SJSA1 (cell line): ENCODE measurements around the gene REEP6. TPM values are rescaled to one million over a fixed set of nuclear protein-coding genes. Genes with fewer than 3 reads are reported as not detected.

Experiments
- DNase-seq, 2 experiments: peaks; one replicate each; pipeline ENCODE4 v3.0.0-alpha.2; 2015 to 2020; ENCODE audit warnings: low spot score in 2 of 2, low read depth in 1 of 2
- H3K27ac ChIP-seq: fragments of 250-450 bp; sonication (Bioruptor Pico); 2 replicates; pipeline ENCODE4 v1.5.1; 2020; ENCODE audit warnings: mild to moderate bottlenecking, moderate library complexity
- H3K27me3 ChIP-seq: fragments of 250-450 bp; sonication (Bioruptor Pico); replicated peaks from 2 replicates; pipeline ENCODE4 v1.5.1; 2020; ENCODE audit warnings: mild to moderate bottlenecking, moderate library complexity
- H3K36me3 ChIP-seq: fragments of 250-450 bp; sonication (Bioruptor Pico); 2 replicates; pipeline ENCODE4 v1.5.1; 2020; ENCODE audit warnings: mild to moderate bottlenecking
- H3K4me1 ChIP-seq: fragments of 250-450 bp; sonication (Bioruptor Pico); replicated peaks from 2 replicates; pipeline ENCODE4 v1.6.1; 2021; ENCODE audit warnings: mild to moderate bottlenecking
- H3K4me3 ChIP-seq: fragments of 250-450 bp; sonication (Bioruptor Pico); 2 replicates; pipeline ENCODE4 v1.5.1; 2020; ENCODE audit warnings: mild to moderate bottlenecking
- H3K9me3 ChIP-seq: fragments of 250-450 bp; sonication (Bioruptor Pico); replicated peaks from 2 replicates; pipeline ENCODE4 v1.5.1; 2020; ENCODE audit warnings: mild to moderate bottlenecking
- total RNA-seq: library from RNA; depleted of rRNA; stranded (reverse); fragments of >200 nt; shearing (Covaris generic); gene quantifications from 2 replicates; pipeline ENCODE4 v1.2.3, GENCODE V29; 2014

The REEP6 gene
- total RNA-seq, 1 experiment from 2014 or later: 0.92 TPM

- Histone ChIP-seq H3K9me3 (peaks cover 4% of the 10 kb centered on the region; the same call in 1 of the 2 replicates), H3K27me3 (peaks cover 43% of the 10 kb centered on the region), H3K4me1 (peaks cover 32% of the 10 kb centered on the region), H3K4me3 (no peak overlapping the region), H3K27ac (no peak overlapping the region), H3K36me3 (0 out of 2 replicates have a peak, but pooled peaks cover 3% of the 10 kb centered on the region)
- DNase-seq: no peak
These were observed 24.9 kb upstream of the REEP6 start for GRCh38 chr19:1466018-1466460.

GRCh38 chr19:1466461-1467214, 24.3 kb upstream of the REEP6 start:
- H3K27me3 ChIP-seq: peaks cover 49% of the 10 kb centered on the region
- no peak overlapping the region for H3K4me3 ChIP-seq
- H3K27ac ChIP-seq: no peak overlapping the region
- H3K9me3 ChIP-seq: peaks cover 4% of the 10 kb centered on the region; the same call in 1 of the 2 replicates
- H3K36me3 ChIP-seq: 0 out of 2 replicates have a peak, but pooled peaks cover 3% of the 10 kb centered on the region
- peaks cover 34% of the 10 kb centered on the region for H3K4me1 ChIP-seq
- no peak for DNase-seq

- Histone ChIP-seq H3K36me3 (0 out of 2 replicates have a peak, but pooled peaks cover 3% of the 10 kb centered on the region), H3K27ac (no peak overlapping the region), H3K4me1 (peaks cover 34% of the 10 kb centered on the region), H3K27me3 (peaks cover 54% of the 10 kb centered on the region), H3K4me3 (no peak overlapping the region), H3K9me3 (peaks cover 4% of the 10 kb centered on the region; the same call in 1 of the 2 replicates)
- DNase-seq: no peak
These were observed 23.8 kb upstream of the REEP6 start for GRCh38 chr19:1467215-1467489.

DNA sequence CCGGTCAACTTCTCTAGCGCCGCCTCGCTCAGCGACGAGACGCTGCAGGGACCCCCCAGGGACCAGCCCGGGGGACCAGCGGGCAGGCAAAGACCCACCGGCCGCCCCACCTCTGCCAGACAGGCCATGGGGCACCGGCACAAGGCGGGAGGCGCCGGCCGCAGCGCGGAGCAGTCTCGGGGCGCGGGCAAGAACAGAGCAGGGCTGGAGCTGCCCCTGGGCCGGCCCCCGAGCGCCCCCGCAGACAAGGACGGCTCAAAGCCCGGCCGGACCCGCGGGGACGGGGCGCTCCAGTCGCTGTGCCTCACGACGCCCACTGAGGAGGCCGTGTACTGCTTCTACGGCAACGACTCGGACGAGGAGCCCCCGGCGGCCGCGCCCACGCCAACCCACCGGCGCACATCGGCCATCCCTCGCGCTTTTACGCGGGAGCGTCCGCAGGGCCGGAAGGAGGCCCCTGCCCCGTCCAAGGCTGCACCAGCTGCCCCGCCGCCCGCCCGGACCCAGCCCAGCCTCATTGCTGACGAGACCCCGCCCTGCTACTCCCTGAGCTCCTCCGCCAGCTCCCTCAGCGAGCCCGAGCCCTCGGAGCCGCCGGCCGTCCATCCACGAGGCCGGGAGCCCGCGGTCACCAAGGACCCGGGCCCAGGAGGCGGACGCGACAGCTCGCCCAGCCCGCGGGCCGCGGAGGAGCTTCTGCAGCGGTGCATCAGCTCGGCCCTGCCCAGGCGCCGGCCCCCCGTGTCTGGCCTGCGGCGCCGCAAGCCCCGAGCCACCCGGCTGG, 23.3 kb upstream of the REEP6 start:
- no peak for DNase-seq
- Histone ChIP-seq H3K4me3 (no peak overlapping the region), H3K27ac (no peak overlapping the region)

DNA sequence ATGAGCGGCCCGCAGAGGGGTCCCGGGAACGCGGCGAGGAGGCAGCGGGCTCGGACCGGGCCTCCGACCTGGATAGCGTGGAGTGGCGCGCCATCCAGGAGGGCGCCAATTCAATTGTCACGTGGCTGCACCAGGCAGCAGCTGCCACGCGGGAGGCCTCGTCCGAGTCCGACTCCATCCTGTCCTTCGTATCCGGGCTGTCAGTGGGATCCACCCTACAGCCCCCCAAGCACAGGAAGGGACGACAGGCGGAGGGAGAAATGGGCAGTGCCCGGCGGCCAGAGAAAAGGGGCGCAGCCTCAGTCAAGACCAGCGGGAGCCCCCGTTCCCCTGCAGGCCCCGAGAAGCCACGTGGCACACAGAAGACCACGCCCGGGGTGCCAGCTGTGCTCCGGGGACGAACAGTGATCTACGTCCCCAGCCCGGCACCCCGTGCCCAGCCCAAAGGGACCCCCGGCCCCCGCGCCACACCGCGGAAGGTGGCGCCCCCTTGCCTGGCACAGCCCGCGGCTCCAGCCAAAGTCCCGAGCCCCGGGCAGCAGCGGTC, 22.6 kb upstream of the REEP6 start:
- 0 out of 2 replicates have a peak, but pooled peaks cover 3% of the 10 kb centered on the region for H3K36me3 ChIP-seq
- H3K27me3 ChIP-seq: peaks cover 62% of the 10 kb centered on the region

More for the DNA sequence above, 23.3 kb upstream of the REEP6 start:
- H3K9me3 ChIP-seq: peaks cover 4% of the 10 kb centered on the region; the same call in 1 of the 2 replicates
- peaks cover 34% of the 10 kb centered on the region for H3K4me1 ChIP-seq
- H3K36me3 ChIP-seq: 0 out of 2 replicates have a peak, but pooled peaks cover 3% of the 10 kb centered on the region
- peaks cover 59% of the 10 kb centered on the region for H3K27me3 ChIP-seq

DNA sequence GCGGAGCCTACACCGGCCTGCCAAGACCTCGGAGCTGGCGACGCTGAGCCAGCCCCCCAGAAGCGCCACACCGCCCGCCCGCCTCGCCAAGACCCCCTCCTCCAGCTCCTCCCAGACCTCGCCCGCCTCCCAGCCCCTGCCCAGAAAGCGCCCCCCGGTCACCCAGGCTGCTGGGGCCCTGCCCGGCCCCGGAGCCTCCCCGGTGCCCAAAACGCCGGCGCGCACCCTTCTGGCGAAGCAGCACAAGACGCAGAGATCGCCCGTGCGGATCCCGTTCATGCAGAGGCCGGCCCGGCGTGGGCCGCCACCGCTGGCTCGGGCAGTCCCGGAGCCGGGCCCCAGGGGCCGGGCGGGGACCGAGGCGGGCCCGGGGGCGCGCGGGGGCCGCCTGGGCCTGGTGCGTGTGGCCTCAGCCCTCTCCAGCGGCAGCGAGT, 22.1 kb upstream of the REEP6 start:
- Histone ChIP-seq H3K27me3 (peaks cover 62% of the 10 kb centered on the region), H3K9me3 (peaks cover 4% of the 10 kb centered on the region; the same call in 1 of the 2 replicates), H3K4me1 (peaks cover 34% of the 10 kb centered on the region), H3K36me3 (0 out of 2 replicates have a peak, but pooled peaks cover 3% of the 10 kb centered on the region), H3K4me3 (peak overlapping the region; percentile 11; the same call in 1 of the 2 replicates), H3K27ac (no peak overlapping the region)
- no peak for DNase-seq

More for the DNA sequence above, 22.6 kb upstream of the REEP6 start:
- DNase-seq: no peak
- Histone ChIP-seq H3K4me3 (no peak overlapping the region), H3K4me1 (peaks cover 34% of the 10 kb centered on the region), H3K9me3 (peaks cover 4% of the 10 kb centered on the region; the same call in 1 of the 2 replicates), H3K27ac (no peak overlapping the region)

DNA sequence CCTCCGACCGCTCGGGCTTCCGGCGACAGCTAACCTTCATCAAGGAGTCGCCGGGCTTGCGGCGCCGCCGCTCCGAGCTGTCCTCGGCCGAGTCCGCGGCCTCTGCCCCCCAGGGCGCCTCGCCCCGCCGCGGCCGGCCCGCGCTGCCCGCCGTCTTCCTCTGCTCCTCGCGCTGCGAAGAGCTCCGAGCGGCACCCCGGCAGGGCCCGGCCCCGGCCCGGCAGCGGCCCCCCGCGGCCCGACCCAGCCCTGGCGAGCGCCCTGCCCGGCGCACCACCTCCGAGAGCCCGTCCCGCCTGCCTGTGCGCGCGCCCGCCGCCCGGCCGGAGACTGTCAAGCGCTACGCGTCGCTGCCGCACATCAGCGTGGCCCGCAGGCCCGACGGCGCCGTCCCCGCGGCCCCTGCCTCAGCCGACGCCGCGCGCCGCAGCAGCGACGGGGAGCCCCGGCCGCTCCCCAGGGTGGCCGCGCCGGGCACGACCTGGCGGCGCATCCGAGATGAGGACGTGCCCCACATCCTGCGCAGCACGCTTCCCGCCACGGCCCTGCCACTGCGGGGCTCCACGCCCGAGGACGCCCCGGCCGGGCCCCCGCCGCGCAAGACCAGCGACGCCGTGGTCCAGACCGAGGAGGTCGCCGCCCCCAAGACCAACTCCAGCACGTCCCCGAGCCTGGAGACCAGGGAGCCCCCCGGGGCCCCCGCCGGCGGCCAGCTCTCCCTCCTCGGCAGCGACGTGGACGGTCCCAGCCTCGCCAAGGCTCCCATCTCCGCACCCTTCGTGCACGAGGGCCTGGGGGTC, 21.5 kb upstream of the REEP6 start:
- peaks cover 62% of the 10 kb centered on the region for H3K27me3 ChIP-seq
- peaks cover 34% of the 10 kb centered on the region for H3K4me1 ChIP-seq
- peaks cover 4% of the 10 kb centered on the region; the same call in 1 of the 2 replicates for H3K9me3 ChIP-seq
- H3K4me3 ChIP-seq: peak overlapping the region; percentile 11; the same call in 1 of the 2 replicates
- no peak for DNase-seq
- no peak overlapping the region for H3K27ac ChIP-seq
- H3K36me3 ChIP-seq: peaks cover 6% of the 10 kb centered on the region; the same call in 1 of the 2 replicates

DNA sequence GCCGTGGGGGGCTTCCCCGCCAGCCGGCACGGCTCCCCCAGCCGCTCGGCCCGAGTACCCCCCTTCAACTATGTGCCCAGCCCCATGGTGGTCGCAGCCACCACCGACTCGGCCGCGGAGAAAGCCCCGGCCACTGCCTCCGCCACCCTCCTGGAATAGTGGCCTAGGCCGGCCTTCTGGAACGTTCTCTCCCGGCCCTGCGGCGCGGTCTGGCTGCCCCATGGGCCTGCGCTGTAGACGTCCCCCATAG, 21.0 kb upstream of the REEP6 start:
- Histone ChIP-seq H3K27ac (no peak overlapping the region), H3K27me3 (peaks cover 62% of the 10 kb centered on the region), H3K36me3 (peaks cover 11% of the 10 kb centered on the region; the same call in 1 of the 2 replicates), H3K9me3 (peaks cover 4% of the 10 kb centered on the region; the same call in 1 of the 2 replicates), H3K4me1 (peaks cover 34% of the 10 kb centered on the region), H3K4me3 (no peak overlapping the region)
- no peak for DNase-seq

DNA sequence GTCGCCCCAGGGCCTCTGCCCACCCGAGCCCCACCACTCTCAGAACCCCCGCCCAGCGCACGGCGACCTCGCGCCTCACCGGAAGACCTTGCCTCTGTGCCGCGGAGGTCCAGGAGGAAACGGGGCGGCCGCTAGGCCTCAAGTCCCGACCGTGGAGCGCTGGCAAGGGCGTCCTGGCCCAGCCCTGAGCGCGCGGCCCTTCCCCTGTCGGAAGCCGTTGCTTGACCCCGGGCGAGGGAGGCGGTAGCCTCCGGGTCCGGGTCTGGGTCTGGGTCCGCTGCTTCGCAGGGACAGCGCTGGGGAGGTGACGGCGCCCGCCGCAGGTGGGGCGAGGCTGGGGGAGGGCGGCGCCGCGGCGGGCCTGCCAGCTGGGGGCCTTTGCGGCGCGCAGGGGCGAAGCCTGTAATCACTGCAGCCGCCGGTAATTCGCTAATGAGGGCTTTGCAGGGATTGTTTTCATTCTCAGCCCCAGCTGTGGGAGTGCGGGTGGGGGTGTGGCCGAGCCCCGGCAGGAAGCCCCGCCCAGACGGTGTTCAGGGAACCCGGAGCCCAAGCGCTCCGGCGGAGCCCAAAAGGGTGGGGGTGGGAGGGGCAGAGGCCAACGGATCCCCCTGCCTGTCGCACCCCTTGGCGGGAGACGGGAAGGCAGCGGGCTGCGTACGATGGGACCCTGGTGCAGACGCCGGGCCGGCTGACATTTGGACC, 20.5 kb upstream of the REEP6 start:
- peaks cover 12% of the 10 kb centered on the region; the same call in 1 of the 2 replicates for H3K36me3 ChIP-seq
- H3K27ac ChIP-seq: no peak overlapping the region
- H3K4me3 ChIP-seq: no peak overlapping the region
- peaks cover 34% of the 10 kb centered on the region for H3K4me1 ChIP-seq
- H3K9me3 ChIP-seq: peaks cover 4% of the 10 kb centered on the region; the same call in 1 of the 2 replicates
- DNase-seq: no peak
- peaks cover 62% of the 10 kb centered on the region for H3K27me3 ChIP-seq

DNA sequence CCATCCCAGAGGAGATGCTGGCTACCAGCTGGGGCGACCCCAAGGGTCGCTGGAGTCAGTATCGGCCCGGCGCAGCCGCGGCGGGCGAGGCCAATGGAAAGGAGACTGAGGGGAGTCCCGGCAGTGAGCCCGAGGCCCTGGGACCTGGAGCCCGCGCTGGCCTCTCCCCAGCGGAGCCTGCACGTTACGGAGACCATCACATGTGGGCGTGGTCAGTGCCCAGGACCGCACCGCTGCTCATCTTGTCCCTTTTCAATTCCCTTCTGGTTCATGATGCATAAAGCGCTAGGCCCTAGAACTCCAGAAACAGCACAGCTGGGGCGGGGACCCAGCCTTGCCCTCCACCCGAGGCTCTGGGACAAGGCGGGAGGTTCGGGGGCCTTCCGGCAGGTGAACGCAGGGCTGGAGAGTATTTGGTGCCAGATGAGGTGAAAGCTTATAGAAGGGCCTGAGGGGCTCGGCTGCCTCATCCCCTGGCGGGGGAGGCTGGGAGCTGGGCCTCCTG, 19.9 kb upstream of the REEP6 start:
- Histone ChIP-seq H3K4me3 (no peak overlapping the region), H3K36me3 (peaks cover 16% of the 10 kb centered on the region), H3K27ac (no peak overlapping the region), H3K27me3 (peaks cover 62% of the 10 kb centered on the region), H3K9me3 (peaks cover 4% of the 10 kb centered on the region; the same call in 1 of the 2 replicates), H3K4me1 (peaks cover 34% of the 10 kb centered on the region)
- DNase-seq: peak in 1 of 2 experiments; percentile 14

DNA sequence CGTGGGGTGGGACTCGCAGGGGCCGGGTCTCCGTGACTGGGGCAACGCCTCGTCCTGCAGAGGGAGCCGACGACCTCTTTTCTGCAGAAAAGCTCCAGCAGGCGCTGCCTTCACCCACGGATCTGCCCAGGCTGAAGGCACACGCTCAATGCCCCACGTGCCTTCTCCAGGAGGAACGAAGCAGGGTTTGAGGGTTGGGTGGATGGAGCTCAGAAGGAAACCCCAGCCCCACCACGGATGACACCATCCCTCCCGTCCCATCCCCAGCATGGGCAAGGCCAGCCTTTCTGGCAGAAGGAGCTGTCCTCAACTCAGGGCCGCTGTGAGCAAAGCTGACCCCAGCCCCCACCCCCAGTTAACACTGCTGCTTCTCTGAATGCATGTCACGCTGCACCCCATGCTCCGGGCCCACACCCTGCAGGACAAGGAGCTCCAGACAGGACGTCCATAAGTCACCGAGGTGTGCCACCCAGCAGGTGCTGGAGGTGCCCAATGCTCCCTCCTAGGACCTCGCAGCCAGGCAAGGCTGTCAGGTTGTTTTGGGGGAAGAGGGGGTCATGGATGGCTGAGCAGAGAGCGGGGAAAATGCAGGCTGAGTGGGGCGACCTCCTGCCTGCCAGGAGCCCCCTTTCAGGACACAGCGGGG, 19.3 kb upstream of the REEP6 start:
- Histone ChIP-seq H3K27ac (no peak overlapping the region), H3K4me3 (no peak overlapping the region), H3K9me3 (peaks cover 4% of the 10 kb centered on the region; the same call in 1 of the 2 replicates), H3K27me3 (peaks cover 61% of the 10 kb centered on the region), H3K4me1 (peaks cover 34% of the 10 kb centered on the region), H3K36me3 (peaks cover 21% of the 10 kb centered on the region)
- no peak for DNase-seq
